Measurements from ENCODE around the gene IGFBP4.

DNA sequence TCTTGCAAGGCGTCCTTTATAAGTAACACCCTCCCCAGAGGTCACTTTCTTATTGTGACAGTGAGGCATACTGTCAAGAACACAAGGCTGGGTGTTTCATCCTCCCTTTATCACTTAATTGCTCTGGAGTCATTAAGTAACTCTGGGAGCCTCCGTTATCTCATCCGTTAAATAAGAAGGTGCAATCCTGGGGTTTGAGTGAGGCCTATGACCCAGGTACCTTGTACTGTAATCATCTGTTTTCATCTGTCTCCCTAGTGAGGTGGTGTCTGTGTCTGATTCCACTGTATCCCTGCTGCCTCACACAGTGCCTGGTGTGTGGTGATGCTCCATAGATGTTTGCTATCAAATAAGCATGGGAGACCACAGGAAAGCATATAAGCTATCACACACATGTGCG lies 40.4 kb downstream of the IGFBP4 start:
- TF ChIP-seq CREB1 (IDR thresholded peaks at IDR 0.05) (no peak), CREB1 (CRISPR knock-in tag; IDR thresholded peaks at IDR 0.05) (no peak), MATR3 (CRISPR knock-in tag; IDR thresholded peaks at IDR 0.05) (no peak), ZNF501 (CRISPR knock-in tag; IDR thresholded peaks at IDR 0.05) (no peak), SMC3 (IDR thresholded peaks at IDR 0.05; ENCODE audit: low read length) (no peak), MEIS1 (CRISPR knock-in tag; IDR thresholded peaks at IDR 0.05; ENCODE audit: borderline replicate concordance) (no peak), ZNF850 (CRISPR knock-in tag; conservative IDR thresholded peaks at IDR 0.05) (no peak), KDM4B (CRISPR knock-in tag; IDR thresholded peaks at IDR 0.05) (no peak), MTA1 (CRISPR knock-in tag; IDR thresholded peaks at IDR 0.05; ENCODE audit: borderline replicate concordance) (no peak)
- TF ChIP-seq, protein P1, sequence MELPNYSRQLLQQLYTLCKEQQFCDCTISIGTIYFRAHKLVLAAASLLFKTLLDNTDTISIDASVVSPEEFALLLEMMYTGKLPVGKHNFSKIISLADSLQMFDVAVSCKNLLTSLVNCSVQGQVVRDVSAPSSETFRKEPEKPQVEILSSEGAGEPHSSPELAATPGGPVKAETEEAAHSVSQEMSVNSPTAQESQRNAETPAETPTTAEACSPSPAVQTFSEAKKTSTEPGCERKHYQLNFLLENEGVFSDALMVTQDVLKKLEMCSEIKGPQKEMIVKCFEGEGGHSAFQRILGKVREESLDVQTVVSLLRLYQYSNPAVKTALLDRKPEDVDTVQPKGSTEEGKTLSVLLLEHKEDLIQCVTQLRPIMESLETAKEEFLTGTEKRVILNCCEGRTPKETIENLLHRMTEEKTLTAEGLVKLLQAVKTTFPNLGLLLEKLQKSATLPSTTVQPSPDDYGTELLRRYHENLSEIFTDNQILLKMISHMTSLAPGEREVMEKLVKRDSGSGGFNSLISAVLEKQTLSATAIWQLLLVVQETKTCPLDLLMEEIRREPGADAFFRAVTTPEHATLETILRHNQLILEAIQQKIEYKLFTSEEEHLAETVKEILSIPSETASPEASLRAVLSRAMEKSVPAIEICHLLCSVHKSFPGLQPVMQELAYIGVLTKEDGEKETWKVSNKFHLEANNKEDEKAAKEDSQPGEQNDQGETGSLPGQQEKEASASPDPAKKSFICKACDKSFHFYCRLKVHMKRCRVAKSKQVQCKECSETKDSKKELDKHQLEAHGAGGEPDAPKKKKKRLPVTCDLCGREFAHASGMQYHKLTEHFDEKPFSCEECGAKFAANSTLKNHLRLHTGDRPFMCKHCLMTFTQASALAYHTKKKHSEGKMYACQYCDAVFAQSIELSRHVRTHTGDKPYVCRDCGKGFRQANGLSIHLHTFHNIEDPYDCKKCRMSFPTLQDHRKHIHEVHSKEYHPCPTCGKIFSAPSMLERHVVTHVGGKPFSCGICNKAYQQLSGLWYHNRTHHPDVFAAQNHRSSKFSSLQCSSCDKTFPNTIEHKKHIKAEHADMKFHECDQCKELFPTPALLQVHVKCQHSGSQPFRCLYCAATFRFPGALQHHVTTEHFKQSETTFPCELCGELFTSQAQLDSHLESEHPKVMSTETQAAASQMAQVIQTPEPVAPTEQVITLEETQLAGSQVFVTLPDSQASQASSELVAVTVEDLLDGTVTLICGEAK (IDR thresholded peaks at IDR 0.05): no peak
- TF ChIP-seq, protein P1 (CRISPR knock-in tag; IDR thresholded peaks at IDR 0.05): no peak
- TF ChIP-seq, protein P2, sequence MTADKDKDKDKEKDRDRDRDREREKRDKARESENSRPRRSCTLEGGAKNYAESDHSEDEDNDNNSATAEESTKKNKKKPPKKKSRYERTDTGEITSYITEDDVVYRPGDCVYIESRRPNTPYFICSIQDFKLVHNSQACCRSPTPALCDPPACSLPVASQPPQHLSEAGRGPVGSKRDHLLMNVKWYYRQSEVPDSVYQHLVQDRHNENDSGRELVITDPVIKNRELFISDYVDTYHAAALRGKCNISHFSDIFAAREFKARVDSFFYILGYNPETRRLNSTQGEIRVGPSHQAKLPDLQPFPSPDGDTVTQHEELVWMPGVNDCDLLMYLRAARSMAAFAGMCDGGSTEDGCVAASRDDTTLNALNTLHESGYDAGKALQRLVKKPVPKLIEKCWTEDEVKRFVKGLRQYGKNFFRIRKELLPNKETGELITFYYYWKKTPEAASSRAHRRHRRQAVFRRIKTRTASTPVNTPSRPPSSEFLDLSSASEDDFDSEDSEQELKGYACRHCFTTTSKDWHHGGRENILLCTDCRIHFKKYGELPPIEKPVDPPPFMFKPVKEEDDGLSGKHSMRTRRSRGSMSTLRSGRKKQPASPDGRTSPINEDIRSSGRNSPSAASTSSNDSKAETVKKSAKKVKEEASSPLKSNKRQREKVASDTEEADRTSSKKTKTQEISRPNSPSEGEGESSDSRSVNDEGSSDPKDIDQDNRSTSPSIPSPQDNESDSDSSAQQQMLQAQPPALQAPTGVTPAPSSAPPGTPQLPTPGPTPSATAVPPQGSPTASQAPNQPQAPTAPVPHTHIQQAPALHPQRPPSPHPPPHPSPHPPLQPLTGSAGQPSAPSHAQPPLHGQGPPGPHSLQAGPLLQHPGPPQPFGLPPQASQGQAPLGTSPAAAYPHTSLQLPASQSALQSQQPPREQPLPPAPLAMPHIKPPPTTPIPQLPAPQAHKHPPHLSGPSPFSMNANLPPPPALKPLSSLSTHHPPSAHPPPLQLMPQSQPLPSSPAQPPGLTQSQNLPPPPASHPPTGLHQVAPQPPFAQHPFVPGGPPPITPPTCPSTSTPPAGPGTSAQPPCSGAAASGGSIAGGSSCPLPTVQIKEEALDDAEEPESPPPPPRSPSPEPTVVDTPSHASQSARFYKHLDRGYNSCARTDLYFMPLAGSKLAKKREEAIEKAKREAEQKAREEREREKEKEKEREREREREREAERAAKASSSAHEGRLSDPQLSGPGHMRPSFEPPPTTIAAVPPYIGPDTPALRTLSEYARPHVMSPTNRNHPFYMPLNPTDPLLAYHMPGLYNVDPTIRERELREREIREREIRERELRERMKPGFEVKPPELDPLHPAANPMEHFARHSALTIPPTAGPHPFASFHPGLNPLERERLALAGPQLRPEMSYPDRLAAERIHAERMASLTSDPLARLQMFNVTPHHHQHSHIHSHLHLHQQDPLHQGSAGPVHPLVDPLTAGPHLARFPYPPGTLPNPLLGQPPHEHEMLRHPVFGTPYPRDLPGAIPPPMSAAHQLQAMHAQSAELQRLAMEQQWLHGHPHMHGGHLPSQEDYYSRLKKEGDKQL (CRISPR knock-in tag; IDR thresholded peaks at IDR 0.05; ENCODE audit: low read depth): no peak

All from HepG2 (cell line).